Renal cortex interstitium (tissue), 11 donors: ENCODE data around the gene PTPRT. TPM values are rescaled to one million over a fixed set of nuclear protein-coding genes. Genes with fewer than 3 reads are reported as not detected.
A peak's percentile ranks its signal among the peaks of the same experiment; 100 is the strongest.

ENCODE experiments used
- DNase-seq, 11 donors: peaks; one replicate each; pipeline ENCODE4 v3.0.0-alpha.2; 2013; ENCODE audit warnings: low read depth in 9 of 11, low spot score in 4 of 11; ENCODE audit errors: extremely low read depth in 1 of 11
- polyA plus RNA-seq, 3 donors: library from polyadenylated mRNA; unstranded; fragments of 120-200 nt; gene quantifications; one replicate each; pipeline ENCODE4 v1.2.1, GENCODE V29; 2013; ENCODE audit not compliant: insufficient read length in 3 of 3

PTPRT gene
- polyA plus RNA-seq, 3 donors, result 0.78 to 1.0 (median 0.86) TPM

DNA sequence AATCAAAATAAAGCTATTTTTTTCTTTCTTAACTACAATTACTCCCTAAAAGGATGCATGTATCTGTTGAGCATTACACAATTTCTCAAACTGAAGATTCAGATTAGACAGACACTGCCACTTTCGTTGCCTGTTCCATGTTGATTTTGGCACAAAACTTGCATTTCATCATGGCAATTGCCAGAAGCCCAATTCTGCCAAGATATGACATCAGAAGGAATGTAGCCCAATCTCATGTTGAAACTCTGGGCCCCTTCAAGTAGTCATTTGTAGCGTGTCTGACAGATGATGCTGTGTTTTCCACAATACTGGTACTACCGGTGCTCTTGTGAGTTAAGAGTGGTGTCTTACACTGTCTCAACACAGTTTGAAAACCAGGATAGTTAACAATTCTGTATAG, 705.4 kb downstream of the PTPRT start:
- no peak for DNase-seq

DNA sequence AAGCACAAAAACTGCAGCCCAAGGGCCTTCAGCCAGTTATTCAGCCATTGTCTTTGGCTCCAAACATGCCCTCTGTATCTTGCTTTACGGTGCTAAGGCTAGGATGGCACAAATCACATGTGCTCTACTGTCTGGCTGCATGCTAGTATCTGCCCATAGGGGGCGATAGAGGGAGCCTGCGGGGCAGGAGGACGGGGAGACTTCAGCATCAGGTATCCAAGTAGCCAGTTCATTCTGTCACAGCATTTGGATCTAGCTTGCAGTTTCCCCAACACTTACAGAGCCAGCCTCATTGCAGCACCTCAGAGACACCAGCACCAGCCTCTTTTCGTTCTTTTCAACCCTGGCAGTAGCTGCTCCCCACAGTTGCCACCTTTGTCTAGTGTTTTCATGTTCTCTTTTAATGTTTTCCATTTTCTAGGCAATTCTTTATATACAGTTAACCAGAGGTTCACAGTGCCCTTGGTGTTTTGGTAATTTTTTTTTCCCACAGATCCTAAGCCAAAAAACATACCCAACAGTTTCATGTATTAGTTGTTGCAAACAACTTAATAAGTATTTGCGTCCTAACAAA, 705.9 kb downstream of the PTPRT start:
- no peak for DNase-seq

DNA sequence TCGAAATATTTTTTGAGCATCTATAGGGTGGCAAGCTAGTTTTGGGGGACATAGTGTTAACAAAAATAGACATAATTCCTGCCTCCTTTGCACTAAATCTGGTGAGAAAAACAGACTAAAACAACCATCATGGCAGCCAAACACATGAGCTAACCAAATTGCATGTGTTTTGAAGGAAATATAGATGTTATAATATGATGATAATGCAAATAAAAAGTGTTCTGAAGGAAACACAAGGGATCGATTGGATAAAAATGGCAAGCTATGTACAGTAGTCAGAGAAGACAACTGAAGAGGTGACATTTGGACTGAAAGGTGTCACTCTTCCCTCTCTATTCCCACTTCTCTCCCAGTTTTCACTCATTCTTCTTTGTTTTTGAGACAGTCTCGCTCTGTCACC, 706.9 kb downstream of the PTPRT start:
- no peak for DNase-seq

DNA sequence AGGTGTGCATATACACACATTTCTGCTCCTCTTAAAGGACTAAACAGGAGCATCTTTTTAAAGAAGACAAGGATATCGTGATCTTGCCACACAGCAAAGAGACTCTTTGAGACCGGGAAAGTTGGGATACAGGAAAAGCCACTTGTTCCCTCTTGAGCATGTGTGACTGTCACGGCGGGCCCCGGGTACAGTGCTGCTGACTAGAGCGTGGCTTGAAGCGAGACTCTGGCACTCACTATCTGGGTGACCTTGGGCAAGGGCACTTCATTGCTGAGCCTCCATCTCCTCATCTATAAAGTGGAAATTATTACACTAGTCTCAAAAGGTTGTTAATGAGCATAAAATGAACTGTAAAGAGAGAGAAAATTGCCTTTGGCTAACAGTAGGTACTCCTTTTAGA, 713.9 kb downstream of the PTPRT start:
- no peak for DNase-seq

DNA sequence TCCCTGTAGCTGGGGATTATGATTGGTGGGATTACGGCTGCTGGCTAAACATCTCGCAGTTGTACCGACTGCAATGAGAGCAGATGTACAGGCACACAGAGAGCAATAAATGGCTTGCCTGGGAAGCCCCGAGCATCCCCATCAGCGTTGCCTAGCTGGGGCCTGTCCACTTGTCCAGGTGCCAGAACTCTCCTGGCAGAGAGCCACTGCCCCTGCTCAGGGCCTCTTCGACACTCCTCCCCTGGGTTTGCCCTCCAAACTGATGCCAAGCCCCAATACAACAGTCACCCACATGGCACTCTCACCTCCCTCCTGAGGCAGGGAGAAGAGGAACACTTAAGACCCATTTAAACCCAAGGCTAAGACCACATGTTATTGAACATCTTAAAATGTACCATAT, 715.1 kb downstream of the PTPRT start:
- DNase-seq, result no peak

DNA sequence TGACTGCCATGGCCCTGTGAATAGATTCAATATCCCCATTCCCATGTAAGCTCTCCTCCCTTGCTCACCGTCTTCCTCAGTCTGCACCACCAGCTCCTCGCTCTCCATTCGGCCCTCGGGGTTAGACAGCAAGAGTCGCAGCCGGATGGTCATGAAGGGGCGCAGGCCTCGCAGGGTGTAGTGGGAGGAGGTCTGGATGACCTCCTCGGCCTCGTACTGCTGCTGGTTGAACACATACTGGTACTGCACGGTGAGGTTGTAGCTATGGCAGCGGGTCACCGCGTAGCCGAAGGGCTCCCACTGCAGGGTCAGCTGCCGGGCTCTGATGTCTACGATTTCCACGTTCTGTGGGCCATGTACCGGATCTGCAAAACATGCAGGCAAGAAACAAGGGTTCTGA, 717.5 kb downstream of the PTPRT start:
- no peak for DNase-seq

DNA sequence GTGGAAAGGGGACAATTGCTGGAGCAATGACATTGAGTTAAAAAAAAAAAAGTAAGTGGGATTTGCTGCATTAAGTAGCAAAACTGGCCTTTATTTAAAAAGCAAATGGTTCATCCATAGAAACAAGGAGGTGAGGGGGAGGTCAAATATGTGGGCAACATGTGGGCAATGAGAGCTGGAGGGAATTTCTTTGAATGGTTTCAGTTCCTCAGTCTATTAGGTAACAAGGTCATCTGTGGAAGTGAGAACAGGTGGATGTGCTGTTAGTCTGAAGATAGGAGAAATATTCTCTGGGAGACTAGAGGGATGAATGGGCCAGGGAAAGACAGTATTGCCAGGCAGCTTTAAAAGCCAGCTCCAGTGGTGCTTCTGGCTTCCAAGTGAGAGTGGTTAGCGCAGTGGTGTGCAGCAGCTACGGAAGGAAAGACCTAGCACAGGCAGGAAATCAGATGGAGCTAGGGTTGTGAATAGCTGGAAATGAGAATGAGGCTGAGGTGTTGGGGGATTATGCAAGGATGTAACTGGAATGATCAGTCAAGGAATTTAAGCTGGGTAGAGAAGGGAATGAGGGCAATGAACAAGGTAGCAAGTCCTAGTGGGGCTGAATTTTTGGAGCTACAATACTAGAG, 727.6 kb downstream of the PTPRT start:
- DNase-seq, result no peak

DNA sequence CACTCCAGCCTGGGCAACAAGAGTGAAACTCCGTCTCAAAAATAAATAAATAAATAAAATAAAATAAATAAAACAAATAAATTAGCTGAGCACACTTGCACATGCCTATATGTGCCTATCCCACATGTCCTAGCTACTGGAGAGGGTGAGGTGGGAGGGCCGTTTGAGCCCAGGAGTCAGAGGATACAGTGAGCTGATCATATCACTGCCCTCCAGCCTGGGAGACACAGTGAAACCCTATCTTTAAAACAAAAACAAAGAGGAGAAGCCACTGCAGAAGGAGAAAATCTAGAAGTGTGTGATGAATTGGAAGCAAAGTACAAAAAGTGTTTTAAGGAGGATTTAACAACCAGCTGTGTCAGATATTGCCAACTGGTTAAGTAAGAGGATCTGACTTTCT, 728.4 kb downstream of the PTPRT start:
- peak in 4 of 11 donors; percentile 12 to 43 (median 34) for DNase-seq

DNA sequence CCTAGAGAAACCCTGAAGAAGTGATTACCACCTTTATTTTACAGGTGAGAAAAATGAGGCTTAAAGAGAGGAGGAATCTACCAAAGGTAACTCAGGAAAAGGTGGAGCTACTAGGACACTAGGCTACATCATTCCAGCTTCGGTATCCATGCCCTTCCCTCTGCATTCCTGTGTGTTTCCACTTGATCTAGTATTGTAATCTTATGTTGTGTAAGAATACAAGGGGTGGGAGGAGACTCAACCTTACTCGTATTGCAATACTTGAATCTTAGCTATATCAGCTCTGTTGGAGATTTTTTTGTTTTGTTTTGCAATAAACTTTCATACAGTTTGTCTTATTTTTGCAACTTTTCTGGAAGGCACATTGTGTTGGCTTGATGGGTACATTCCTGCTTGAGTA, 742.4 kb downstream of the PTPRT start:
- DNase-seq, result no peak

DNA sequence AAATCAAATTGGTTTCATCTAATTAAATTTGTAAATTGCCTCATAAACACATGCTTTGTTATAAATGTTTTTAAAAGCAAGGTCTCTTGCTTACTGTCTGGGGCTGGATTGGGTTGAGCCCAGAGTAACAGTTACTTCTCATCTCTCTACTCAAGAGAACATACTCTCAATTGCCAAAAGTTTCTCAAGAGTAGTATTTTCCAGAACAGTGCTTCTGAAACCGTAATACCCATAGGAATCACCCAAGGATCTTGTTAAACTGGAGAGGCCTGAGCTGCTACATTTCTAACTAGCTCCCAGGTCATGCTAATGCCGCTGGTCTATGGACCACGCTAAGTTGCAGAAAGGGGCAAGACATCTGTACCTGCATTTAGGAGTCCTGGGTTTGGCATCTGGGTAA, 744.9 kb downstream of the PTPRT start:
- DNase-seq, result no peak

DNA sequence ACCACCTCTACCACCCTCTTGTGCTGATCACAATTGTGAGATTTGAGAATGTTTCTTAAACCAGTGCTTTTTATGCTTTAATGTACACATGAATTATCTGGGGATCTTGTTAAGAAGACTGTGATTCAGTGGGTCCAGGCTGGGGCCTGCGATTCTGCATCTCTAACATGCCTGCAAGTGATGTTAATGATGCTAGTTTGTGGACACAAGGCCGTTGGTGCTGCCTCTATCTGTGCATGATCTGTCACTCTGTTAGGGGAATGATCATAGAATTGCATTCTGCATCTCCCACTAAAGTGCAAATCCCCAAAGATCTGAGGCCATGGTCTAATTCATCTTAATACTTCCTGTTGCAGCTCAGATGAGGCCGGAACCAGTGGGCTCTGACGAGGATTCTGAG, 746.5 kb downstream of the PTPRT start:
- DNase-seq, result no peak

DNA sequence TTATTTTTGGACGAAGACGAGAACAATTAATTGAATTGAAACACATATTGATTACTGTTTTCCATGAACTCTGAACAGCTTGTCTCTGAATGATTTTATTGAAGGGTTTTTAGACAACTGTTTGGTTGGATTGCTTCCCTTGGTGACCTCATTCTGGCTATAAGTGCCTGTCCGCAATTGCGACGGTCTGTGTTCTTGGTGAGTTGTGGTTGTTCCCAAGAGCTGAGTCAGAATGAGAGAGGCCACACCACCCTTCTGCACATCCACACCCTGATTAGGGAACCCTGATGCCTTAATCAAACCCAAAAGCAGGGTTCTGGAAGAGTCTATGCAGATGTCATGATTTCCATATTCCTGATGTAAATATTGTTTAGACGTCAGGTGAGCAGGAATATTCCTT, 747.0 kb downstream of the PTPRT start:
- DNase-seq, result no peak

DNA sequence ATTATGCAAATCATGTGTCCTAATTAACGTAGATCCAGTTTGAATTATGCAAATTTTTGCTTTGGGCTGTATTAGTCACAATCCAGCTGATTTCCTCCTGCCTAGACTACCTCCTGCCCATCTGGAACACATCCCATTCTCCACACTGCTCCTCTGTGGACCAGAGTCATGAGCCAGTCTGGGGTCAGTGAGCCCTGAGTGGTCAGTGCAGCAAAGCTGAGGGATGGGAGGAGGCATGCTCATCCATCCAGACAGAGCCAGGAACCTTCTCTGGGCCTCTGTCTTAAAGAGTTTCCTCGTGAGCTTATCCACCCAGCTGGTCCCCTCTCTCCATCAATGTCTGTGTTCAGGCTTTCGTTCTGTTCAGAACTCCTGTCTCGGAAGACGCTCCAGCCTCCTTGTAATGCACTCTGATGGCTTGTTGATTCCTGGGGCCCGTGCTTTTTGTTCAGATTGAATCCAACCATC, 747.8 kb downstream of the PTPRT start:
- no peak for DNase-seq

DNA sequence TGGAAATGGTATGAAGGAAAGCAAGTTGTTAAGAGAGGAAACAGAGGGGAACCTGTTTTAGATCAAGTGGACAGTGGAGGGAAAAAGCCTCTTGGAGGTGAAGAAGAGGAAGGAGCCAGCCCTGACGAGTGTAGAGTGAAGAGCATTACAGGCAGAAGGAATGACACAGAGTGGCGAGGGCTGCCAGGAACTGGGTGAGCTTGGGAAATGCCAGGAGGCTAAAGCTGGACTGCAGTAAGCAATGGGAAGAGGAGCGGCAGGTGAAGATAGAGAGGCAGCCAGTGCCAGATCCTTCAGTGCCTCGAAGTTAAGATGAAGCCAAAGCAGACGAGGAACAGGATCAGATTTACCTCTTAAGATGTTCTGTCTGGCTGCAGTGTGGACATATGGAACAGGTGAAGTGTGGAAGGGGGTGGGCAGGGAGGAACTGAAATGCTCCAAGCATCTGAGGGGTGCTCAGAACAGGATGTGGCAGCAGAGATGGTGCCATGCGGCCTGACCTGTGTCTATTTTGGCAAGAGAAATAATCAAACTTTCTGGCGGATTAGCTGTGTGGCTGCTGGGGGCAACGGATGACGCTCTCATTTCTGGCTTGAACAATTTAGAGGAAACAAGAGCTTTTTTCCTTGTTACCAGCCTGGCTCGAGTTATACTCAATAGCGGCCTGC, 748.4 kb downstream of the PTPRT start:
- DNase-seq, result no peak

DNA sequence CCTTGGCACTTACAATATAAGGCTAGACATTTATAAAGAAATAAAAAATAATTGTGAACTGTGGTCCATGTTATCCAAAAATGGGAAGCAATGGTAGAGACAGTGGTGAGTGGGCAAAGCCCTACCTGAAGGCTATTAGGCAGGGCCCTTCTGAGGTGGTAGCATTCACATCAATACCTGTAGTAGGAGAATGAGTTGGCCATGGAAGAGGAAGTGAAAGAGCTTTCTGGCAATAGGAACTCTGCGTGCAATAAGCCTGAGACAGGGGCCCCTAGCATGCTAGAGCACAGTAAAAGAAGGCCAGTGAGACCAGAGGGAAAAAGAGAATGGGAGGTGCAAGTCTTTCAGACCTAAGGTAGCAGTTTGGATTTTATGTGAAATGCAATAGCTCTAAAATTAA, 754.5 kb downstream of the PTPRT start:
- DNase-seq, result no peak

DNA sequence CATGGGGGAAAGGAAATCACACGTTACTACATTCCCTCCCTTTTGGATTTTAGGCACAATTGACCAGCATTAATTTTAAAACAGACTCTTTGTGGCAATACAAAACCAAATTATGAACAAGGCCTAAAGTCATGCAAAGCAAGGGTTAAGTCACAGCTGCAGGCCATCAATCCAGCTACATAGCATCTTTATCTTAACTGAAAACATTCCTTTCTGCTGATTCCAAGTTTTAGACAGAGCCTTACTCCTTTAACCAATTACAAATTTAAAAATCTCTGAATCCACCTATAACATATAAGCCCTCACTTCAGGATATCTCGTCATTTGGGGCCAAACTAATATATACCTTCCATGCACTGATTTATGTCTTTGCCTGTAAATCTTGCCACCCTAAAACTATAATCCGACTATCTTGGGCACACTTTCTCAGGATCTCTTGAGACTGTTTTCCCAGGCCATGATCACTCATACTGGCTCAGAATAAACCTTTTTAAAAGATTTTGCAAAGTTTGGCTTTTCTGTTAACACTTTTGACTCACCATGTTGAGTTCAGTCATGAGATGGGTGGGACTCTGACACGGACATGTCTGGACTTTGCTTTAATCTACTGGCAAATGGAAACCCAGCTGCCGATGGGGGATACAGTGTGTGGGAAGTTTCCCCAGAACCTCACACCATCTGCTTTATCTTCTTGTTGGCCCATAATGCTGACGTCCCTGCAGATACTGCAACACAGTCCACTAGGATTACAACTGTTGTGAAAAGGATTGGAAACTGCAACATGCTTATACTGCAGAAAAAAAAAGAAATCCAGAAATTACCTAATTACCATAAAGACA, 757.0 kb downstream of the PTPRT start:
- DNase-seq, result peak in 6 of 11 donors; percentile 3 to 26 (median 16)

DNA sequence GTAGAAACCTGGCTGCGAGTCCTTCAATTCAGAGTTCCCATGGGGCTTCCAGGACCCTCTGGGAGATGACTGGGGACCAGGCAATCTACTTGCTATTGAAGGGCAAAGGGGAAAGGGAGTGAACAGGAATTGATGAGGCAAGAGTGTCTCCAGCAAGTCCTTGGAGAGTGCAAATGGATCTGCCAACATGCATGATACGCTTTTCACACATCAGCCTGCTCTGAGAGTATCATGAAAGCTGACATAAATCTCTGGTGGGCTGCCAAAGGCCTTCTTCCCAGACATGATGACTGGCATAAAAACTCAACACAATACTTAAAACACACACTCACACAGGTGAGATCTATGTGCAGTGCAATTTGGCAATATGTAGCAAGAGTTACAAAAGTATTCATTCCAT, 759.1 kb downstream of the PTPRT start:
- DNase-seq, result no peak

DNA sequence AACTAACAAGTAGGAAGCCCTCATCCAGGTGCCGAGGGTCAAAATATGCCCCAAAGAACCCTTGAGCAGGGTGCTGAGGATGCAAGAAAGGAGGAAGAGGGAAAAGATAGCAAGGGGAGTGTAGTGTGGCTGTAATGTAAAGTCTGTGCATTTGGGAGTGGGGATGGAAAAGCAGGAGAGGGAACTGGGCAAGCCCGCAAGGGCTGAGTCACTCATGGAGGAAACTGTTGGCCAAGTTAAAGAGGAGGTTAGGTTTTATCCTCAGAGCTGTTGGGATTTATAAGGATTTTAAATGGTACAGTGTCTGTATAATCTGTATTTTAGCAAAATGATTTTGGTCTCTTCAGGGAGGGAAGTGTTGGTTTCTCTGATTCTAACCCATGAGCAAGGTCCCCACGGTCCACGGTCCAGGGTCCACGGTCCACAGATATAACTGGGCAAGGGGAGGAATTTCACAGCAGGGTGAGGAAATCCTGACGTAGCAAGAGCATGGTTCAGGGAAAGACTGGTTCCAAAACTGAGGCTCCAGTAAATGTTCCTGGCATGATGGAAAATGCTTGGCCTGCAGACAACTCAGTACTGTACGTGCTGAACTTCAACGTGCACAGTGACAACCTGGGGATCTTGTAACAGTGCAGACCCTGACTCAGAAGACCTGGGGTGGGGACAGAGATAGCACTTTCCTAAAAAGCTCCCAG, 759.8 kb downstream of the PTPRT start:
- DNase-seq, result no peak

DNA sequence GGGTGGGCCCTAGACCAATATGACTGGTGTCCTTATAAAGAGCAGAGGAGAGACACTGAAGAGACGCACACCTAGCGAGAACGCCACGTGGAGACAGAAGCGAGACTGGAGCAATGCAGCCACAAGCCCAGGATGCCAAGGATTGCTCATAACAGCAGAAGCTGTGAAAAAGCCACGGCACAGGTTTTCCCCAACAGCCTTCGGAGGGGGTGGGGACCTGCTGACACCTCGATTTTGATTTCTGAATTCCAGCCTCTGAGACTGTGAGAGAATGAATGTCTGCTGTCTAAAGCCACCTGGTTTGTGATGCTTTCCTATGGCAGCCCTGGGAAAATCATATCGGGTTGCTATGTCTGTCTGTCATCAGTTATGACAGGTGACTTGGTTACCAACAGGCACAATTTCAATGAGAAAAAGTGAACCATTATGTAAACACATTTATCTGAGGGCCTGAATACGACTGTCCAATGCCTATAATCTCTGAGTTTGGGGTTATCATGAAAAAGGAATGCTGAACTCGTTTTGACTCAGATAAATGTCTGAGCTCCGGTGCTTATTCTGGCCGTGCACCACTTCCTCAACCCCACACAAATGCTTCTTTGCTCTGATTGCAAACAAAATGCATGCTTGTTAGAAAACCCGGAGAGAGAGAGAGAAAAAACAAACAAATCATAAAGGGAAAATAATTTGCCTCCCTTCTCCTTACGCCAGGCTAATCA, 769.7 kb downstream of the PTPRT start:
- DNase-seq, result no peak
